Stimulated activated naive CD8-positive, alpha-beta T cell treated with anti-CD3 and anti-CD28 coated beads, Interleukin-15, Interleukin-2, amounts not matched to agents 100 ng/mL and 50 ng/mL, for 24 hours (primary cell): Measurements from ENCODE around the gene RUSC1.
"Not testable (repeated sequence)": the region's sequence is repeated elsewhere in the genome, so short reads cannot be mapped to it uniquely, and the experiment has no call there.

Experiments
- H3K27ac Mint-ChIP-seq: one replicate; pipeline ENCODE4 v1.8.0; 2021; ENCODE audit warnings: mild to moderate bottlenecking, mixed read lengths
- H3K27me3 Mint-ChIP-seq: one replicate; pipeline ENCODE4 v1.8.0; 2021; ENCODE audit warnings: mixed read lengths
- H3K36me3 Mint-ChIP-seq: one replicate; pipeline ENCODE4 v1.8.0; 2021; ENCODE audit warnings: low read depth, mixed read lengths
- H3K4me1 Mint-ChIP-seq: one replicate; pipeline ENCODE4 v1.8.0; 2021; ENCODE audit warnings: low read depth, mixed read lengths
- H3K4me3 Mint-ChIP-seq: one replicate; pipeline ENCODE4 v1.8.0; 2021; ENCODE audit warnings: mild to moderate bottlenecking, mixed read lengths
- H3K9me3 Mint-ChIP-seq: one replicate; pipeline ENCODE4 v1.8.0; 2021; ENCODE audit warnings: mixed read lengths

Gene RUSC1

DNA sequence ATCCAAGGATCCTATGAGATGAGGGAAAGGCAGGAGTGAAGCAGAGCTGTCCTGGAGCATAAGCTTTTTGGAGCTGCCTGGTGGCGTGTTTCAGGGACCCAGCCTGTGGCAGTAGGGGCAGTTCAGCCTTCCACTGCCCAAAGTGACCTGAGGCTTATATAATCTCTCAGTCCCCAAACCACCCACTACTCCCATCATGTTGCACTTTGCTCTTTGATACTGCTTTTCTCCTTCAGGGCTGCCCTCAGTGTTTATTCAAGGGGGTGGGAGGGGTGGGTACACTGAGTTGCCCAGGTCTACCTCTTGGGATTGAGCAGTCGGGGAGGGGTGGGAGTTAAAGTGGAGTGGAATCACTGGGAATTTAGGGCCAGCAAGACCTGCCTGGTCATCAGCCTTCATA is 34.1 kb upstream of the RUSC1 start:
- Mint-ChIP-seq H3K27ac (no peak overlapping the region), H3K4me1 (no peaks in the 10 kb centered on the region), H3K27me3 (no peaks in the 10 kb centered on the region), H3K36me3 (no peaks in the 10 kb centered on the region), H3K4me3 (no peak overlapping the region), H3K9me3 (no peaks in the 10 kb centered on the region)

DNA sequence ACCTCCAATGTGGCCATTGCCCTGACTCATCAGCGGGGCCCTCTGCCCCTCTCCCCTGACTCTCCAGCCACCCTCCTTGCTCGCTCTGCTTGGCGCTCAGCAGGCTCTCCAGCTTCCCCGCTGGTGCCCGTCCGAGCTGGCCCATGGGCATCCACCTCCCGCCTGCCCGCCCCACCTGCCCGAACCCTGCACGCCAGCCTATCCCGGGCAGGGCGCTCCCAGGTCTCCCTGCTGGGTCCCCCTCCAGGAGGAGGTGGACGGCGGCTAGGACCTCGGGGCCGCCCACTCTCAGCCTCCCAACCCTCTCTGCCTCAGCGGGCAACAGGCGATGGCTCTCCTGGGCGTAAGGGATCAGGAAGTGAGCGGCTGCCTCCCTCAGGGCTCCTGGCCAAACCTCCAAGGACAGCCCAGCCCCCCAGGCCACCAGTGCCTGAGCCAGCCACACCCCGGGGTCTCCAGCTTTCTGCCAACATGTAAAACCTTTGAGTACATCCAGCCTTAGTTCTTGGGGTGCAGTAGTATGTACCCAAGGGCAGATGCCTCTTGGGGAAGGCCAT is 32.6 kb upstream of the RUSC1 start:
- Mint-ChIP-seq H3K27me3 (no peaks in the 10 kb centered on the region), H3K9me3 (no peaks in the 10 kb centered on the region), H3K36me3 (no peaks in the 10 kb centered on the region), H3K4me3 (no peak overlapping the region), H3K27ac (no peak overlapping the region), H3K4me1 (no peaks in the 10 kb centered on the region)

DNA sequence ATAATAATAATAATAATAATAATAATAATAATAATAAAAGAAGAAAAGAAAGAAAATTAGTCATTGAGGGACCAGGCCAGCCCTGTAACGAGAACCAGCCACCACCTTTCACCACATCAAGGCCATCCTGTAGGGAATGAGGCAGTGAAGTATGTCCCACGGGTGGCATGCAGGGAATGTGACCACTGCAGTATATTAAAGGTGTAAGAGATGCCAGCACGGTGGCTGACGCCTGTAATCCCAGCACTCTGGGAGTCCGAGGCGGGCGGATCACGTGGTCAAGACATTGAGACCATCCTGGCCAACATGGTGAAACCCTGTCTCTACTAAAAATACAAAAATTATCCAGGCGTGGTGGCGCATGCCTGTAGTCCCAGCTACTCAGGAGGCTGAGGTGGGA is 29.7 kb upstream of the RUSC1 start:
- H3K4me3 Mint-ChIP-seq, H3K9me3 Mint-ChIP-seq, H3K27ac Mint-ChIP-seq, H3K36me3 Mint-ChIP-seq, H3K4me1 Mint-ChIP-seq: not testable (repeated sequence)
- H3K27me3 Mint-ChIP-seq, result peaks cover 24% of the 10 kb centered on the region

DNA sequence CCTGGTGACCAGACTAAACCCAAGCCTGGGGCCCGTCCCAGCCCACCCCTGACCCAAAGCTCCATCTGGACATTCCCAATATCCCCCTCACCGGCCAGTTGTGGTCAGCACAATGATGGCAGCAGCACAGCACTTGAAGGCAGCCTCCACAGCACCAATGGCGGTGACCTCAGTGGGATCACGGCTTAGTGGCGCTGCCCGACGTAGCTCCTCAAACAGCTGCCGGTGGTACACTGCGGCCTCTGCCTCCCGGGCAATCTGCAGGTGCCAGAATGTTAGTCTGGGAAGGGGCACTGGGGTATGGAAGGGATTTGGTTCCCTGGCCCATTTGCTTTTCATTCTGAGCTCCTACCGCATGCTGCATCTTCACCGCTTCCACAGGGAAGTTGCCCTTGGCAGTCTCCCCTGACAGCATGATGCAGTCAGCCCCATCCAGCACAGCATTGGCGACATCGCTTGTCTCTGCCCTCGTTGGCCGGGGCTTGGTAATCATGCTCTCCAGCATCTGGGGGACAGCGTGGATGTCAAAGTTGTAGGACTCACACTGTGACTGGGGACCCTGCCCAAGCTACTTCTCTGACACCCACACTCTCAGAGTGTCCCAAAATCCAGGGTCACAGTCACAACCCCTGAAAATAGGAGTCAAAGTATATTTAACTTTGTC is 27.5 kb upstream of the RUSC1 start:
- Mint-ChIP-seq H3K9me3 (no peaks in the 10 kb centered on the region), H3K4me1 (peaks cover 3% of the 10 kb centered on the region), H3K27ac (no peak overlapping the region), H3K4me3 (no peak overlapping the region), H3K36me3 (no peaks in the 10 kb centered on the region), H3K27me3 (peaks cover 42% of the 10 kb centered on the region)

DNA sequence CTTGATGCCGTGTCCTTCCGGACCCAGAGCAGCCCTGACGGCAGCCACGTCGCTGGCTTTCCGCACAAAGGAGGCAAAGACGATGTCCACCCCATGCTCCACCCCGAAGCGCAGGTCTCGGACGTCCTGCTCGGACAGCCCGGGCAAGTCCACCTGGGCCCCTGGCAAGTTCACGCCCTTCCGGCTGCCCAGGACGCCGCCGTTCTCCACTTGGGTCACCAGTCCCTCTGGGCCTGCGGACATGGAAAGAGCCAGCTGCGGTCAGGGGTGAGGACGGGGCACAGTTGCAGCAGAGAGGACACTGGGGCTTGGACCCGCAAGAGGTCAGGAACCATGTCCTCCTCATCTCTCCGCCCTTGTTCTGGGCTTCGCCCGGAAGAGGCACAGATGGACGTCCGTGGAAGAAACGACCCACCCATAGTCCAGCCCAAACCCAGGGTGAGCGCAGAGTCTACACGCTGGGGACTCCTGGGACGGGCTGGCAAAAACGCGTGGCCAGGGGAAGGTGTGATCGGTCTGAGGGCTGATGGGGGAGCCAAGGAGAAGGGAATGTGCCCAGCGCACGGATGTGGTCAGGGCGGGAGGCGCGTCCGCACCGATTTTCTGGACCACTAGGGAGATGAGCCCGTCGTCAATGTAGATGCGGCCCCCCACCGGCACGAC is 26.0 kb upstream of the RUSC1 start:
- Mint-ChIP-seq H3K4me1 (peaks cover 3% of the 10 kb centered on the region), H3K9me3 (no peaks in the 10 kb centered on the region), H3K27me3 (peaks cover 42% of the 10 kb centered on the region), H3K36me3 (no peaks in the 10 kb centered on the region), H3K4me3 (no peak overlapping the region), H3K27ac (no peak overlapping the region)

DNA sequence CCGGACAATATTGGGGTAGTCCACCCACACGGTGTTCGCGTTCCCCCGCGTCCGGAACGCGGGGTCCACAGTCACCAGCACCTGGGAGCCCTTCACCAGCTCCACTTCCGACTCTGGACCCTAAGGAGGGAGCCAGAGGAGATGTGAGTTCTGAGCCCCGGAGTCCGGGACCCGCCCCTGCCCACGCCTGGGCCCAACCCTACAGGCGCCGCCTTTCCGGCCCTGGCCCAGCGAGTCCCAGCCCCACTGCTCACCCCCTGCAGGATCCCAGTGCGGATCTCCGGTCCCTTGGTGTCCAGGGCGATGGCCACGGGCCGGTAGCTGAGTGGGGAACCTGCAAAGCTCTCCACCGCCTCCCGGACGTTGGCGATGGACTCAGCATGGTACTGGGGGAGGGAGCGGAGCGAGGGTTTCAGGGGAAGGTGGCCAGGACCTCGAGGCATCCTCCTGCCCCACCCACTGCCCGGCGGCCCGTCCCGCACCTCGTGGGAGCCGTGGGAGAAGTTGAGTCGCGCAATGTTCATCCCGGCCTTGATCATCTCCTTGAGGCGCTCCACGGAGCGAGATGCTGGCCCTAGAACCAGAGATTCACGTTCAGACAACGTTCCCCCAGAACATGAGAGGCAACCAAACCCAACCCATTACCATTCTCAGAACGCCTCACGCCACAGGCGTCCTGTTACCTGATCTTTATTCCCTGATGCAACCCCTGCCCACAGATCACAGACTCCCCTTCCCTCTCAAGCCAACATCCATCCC is 25.3 kb upstream of the RUSC1 start:
- Mint-ChIP-seq H3K4me1 (peaks cover 3% of the 10 kb centered on the region), H3K4me3 (no peak overlapping the region), H3K27me3 (peaks cover 42% of the 10 kb centered on the region), H3K27ac (no peak overlapping the region), H3K9me3 (no peaks in the 10 kb centered on the region), H3K36me3 (no peaks in the 10 kb centered on the region)

DNA sequence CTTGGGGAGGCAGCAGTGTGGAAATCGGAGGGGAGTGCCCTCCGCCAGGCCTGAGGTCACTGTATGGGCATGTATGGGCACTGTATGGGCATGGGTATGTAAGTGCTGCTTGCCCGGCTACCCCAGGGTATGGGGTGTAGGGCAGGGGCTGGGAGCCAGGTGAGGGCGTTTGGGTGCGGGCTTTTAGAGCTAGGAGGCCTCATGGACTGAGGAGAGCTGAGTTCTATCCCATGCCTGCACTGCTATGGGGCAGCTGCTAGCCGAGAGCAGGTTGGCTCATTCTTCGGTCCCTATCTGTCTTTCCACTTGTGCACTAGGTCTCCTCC is 24.8 kb upstream of the RUSC1 start:
- Mint-ChIP-seq H3K27me3 (peaks cover 42% of the 10 kb centered on the region), H3K27ac (no peak overlapping the region), H3K4me3 (no peak overlapping the region)

DNA sequence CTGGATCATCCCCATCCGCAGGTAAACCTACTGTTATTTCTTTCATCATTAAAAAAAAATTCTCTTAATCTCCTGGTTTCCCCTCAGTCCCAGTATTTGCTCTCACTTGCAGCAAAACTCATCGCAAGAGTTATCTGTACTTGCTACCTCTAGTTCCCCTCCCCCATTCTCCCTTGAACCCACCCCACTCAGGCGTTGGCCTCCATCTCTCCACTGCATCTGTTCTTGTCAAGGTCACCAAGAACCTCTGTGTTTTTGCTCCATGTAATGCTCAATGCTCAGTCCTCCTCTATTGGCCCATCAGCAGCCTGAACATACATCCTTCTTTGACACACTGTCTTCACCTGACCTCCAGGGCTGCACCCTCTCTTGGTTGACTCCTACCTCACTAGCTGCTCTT is 24.0 kb upstream of the RUSC1 start:
- peaks cover 3% of the 10 kb centered on the region for H3K4me1 Mint-ChIP-seq
- no peak overlapping the region for H3K4me3 Mint-ChIP-seq
- H3K36me3 Mint-ChIP-seq, result no peaks in the 10 kb centered on the region
- H3K9me3 Mint-ChIP-seq, result no peaks in the 10 kb centered on the region
- peaks cover 42% of the 10 kb centered on the region for H3K27me3 Mint-ChIP-seq
- no peak overlapping the region for H3K27ac Mint-ChIP-seq

More for the DNA sequence above, 24.8 kb upstream of the RUSC1 start:
- H3K9me3 Mint-ChIP-seq, result no peaks in the 10 kb centered on the region
- peaks cover 3% of the 10 kb centered on the region for H3K4me1 Mint-ChIP-seq
- no peaks in the 10 kb centered on the region for H3K36me3 Mint-ChIP-seq

DNA sequence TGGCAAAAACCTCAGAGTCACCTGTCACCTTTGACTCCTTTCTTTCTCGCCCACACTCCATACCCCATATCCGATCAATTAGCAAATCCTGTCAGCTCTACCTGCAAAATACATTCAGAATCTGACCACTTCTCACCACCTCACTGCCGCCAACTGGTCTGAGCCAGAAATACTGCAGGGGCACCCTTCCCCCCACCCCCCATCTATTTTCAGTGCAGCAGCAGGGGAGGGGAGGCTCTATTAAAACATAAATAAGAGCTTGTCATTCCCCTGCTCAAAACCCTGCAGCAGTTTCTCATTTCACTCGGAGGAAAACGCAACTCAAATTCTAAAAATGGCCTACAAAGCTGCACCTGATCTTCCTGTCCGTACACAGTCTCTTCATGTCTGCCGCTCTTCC is 23.3 kb upstream of the RUSC1 start:
- no peak overlapping the region for H3K27ac Mint-ChIP-seq
- no peaks in the 10 kb centered on the region for H3K9me3 Mint-ChIP-seq
- peaks cover 42% of the 10 kb centered on the region for H3K27me3 Mint-ChIP-seq

DNA sequence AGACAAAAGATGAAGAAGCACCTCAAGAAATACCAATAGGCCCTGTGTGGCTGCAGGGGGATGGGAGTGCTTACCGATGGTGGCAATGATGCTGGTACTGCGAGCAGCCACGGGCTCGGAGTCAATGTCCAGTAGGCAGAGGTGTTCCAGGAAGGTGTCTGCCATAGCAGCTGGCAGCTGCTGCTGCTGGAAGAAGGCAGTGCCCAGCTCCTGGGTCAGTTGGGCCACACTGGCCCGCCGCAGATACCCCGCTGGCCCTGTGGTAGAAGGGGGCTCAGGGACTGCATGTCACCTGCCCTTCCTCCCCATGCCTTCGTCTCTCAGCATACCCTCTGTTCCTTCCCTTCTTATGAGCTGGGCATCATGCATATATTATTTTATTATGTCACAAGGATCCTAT is 20.7 kb upstream of the RUSC1 start:
- Mint-ChIP-seq H3K27me3 (peaks cover 26% of the 10 kb centered on the region), H3K9me3 (no peaks in the 10 kb centered on the region), H3K4me3 (no peak overlapping the region), H3K27ac (no peak overlapping the region), H3K36me3 (no peaks in the 10 kb centered on the region), H3K4me1 (no peaks in the 10 kb centered on the region)

More for the DNA sequence above, 23.3 kb upstream of the RUSC1 start:
- H3K4me3 Mint-ChIP-seq, result no peak overlapping the region
- peaks cover 3% of the 10 kb centered on the region for H3K4me1 Mint-ChIP-seq
- H3K36me3 Mint-ChIP-seq, result no peaks in the 10 kb centered on the region

DNA sequence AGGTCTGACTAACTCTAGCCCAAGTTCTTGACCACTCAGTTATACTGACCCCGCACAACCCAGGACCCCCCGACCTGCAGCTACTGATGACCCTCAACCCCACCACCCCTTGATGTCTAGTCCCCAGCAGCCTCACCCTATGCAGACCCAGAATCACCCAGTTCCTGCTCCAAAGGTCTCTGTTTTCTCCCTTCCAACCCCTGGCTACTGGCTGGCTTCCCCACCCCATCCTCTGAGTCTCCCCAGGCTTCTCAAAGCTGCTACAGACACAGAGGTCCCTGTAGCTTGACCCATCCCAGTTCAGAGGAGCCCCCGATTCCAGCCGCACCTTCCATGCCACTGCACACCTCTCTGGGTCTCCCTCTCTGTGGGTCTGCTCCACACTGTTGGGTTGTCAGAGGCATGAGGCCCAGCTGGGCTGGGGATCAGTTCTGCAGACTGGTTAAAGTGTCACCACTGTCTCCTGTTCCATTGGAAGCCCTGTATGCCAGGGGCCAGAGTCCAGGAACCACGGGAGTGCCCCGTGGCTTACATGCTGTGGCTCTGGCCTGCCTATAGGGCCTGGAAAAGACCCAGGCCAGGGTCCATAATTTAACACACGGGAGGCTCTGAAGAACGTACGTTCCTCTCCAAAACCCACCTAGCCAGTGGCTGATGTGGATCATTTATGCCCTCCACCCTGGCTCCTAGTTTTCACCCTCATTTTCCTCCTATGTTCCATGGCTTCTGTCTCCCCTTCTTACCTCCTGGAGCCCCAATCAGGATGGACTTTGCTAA is 20.0 kb upstream of the RUSC1 start:
- Mint-ChIP-seq H3K36me3 (no peaks in the 10 kb centered on the region), H3K27me3 (peaks cover 21% of the 10 kb centered on the region), H3K27ac (no peak overlapping the region), H3K4me1 (no peaks in the 10 kb centered on the region), H3K4me3 (no peak overlapping the region), H3K9me3 (no peaks in the 10 kb centered on the region)

DNA sequence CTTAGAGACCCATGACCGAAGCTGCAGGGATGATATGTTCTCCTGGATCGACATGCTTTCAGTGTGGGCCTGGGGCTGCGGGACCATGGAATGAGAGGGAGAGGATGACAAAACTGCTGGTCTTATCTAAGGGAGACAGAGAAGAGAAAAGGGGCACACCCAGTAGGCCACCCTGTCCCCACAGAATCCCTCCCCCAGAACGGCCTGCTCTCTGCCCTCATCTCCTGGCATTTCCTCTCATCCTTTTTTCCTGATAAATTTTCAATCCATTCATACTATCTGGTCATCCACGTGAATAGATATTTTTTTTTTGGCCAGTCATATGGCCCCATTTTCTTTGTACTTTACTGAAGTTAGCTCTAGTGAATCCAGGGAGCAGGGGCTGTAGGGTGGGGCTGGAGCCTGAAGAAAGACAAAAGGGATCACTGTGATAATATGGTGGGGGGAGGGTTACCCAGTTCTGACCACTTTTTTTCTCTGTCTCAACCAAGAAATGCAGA is 19.3 kb upstream of the RUSC1 start, which contains the start of gene PKLR:
Gene PKLR, minus strand, starts transcription at position 97 of the 500 bp plus-strand sequence. Its CDS starts 43 bp downstream, at position 54.
- Mint-ChIP-seq H3K4me1 (no peaks in the 10 kb centered on the region), H3K27me3 (peaks cover 15% of the 10 kb centered on the region), H3K4me3 (no peak within 1 kb of the TSS), H3K27ac (no peak within 1 kb of the TSS), H3K9me3 (no peaks in the 10 kb centered on the region), H3K36me3 (no peaks in the 10 kb centered on the region)

DNA sequence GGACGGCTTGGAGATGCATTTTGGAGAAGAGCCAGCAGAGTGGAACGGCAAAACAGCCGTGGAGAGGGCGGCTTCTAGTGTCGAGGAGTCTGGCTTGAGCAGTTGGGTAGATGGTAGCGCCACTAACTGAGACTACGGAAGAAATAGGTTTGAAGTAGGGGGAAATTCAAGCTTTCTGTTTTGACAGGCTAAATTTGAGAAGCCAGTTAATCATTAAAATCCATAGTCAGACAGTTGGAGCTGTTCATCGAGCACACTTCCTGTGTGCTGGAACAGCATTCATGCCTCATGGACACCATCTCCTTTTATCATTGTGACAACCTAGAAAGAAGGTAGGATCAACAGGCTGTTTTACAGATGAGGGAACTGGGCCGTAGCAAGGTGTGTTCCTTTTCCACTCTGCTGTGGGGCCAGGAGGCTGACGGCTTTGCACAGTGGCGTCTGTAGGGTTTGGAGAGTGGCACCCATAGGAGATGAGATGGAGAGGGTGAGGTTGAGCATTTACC is 16.1 kb upstream of the RUSC1 start:
- H3K4me1 Mint-ChIP-seq, result peaks cover 13% of the 10 kb centered on the region
- no peak overlapping the region for H3K27ac Mint-ChIP-seq
- no peaks in the 10 kb centered on the region for H3K27me3 Mint-ChIP-seq
- peaks cover 5% of the 10 kb centered on the region for H3K36me3 Mint-ChIP-seq
- H3K9me3 Mint-ChIP-seq, result no peaks in the 10 kb centered on the region
- no peak overlapping the region for H3K4me3 Mint-ChIP-seq

DNA sequence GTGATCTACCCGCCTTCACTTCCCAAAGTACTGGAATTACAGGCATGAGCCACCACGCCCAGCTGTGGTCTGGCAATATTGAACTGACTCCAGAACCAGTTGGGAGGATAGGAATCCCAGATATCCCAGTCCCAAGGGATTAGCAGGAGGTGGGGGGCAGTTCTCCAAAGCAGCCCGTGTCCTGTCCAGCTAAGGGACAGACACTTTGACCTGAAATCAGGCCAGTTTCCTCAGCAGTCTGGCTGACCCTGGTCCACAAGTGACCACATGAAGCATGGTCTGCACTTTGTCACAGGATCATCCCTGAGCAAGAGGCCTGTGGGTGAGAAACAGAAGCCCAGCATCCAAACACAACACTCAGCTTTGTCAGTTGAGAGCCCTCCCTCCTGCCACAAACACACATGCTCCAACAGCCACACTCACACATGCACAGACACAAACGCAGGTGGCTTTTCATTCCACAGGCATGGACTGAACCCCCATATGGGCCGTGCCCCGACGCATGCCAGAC is 14.8 kb upstream of the RUSC1 start:
- H3K27me3 Mint-ChIP-seq, result no peaks in the 10 kb centered on the region
- no peak overlapping the region for H3K4me3 Mint-ChIP-seq
- H3K27ac Mint-ChIP-seq, result no peak overlapping the region
- peaks cover 25% of the 10 kb centered on the region for H3K4me1 Mint-ChIP-seq
- H3K36me3 Mint-ChIP-seq, result peaks cover 17% of the 10 kb centered on the region
- no peaks in the 10 kb centered on the region for H3K9me3 Mint-ChIP-seq
